SH-SY5Y (cell line): Measurements from ENCODE around the gene RCOR1.

Experiments
- GATA2 ChIP-seq: IDR thresholded peaks from 2 replicates; pipeline ENCODE4 v1.6.1; 2011; ENCODE audit warnings: mild to moderate bottlenecking, low read depth, low read length
- GATA3 ChIP-seq: IDR thresholded peaks from 2 replicates; pipeline ENCODE4 v1.6.1; 2011; ENCODE audit warnings: low read depth, mild to moderate bottlenecking, low read length, moderate library complexity

DNA sequence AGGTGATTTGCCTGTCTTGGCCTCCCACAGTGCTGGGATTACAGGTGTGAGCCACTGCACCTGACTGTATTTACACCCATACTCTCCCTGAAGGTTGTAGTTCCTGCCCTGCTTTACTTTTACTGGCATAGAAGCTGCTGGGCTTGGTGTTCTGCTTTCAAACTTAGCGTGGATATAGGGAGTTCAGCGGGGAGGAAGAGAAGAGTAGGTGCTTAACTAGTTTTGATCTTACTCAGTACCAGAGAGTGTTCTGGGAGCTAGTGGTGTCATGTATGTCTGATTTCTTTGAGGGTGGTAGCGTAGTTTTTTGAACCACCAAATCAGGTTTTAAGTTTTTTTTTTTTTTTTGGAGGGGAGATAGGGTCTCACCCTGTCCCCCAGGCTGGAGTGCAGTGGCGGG, 13.8 kb downstream of the RCOR1 start:
- no peak for TF ChIP-seq GATA2
- TF ChIP-seq GATA3, result no peak
